ENCODE measurements around the gene ZER1.
A peak's percentile ranks its signal among the peaks of the same experiment; 100 is the strongest.

The ZER1 gene

DNA sequence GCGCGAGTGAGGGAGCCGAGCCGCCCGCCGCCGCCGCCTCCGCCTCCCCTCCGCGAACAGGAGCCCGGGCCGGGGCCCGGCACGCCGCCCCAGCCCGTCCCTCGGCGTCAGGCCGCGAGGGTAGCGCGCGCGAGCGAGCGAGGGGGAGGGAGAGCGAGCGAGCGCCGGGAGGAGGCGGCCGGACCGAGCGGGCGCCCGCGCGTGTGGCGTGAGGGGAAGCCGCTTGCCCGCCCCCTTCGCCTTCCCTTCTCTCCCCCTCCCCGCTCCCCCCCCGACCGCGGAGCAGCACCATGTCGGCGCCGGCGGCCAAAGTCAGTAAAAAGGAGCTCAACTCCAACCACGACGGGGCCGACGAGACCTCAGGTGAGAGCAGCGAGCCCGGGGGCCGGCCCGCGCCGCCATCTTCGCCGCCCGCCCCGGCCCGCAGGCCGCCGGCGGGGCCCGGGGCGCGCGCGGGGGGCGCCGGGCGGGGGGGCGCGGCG lies 82.4 kb downstream of the ZER1 start:
- peak; percentile 59 for DNase-seq

DNA sequence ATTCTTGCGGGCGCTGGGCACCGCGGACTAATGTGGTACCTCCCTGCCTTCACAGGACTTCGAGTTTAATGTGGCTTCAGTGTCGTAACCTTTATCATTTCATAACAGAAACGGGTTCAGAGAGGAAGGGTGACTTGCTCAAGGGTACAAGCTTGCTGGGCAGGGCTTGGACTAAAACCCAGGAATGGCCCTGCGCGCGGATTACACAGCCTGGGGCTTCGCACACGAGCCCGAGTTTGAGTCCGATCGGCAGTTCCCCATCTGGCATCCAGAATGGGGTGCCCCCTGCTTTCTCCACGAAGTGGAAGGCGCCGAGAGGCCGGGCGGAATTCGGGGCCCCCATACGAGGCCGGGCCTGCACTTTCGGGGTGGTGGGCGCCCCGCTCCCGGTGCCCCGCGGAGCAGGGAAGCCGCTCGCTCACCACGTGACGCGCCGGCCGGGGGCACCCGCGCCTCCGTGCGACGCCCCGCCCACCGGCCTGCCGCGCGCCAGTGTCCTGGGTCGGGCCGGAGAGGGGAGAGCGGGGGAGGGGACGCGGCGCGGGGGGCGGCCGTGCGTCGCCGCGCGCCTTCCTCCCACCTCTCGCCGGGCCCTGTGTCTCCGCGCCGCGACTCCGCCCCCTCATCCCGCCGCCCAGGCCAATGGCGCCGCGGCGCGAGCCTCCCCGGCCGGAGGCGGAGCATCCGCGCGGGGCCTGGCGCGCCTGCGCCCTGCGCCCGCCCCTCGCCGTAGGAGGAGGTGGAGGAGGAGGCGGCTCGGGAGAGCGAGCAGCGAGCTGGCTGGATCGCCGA lies 83.0 kb downstream of the ZER1 start, which contains the start of gene SET:
SET (plus strand) TSS at position 722 of the 792 bp plus-strand sequence. CDS start 361 bp downstream, outside the sequence.
- peak; percentile 91 for DNase-seq

DNA sequence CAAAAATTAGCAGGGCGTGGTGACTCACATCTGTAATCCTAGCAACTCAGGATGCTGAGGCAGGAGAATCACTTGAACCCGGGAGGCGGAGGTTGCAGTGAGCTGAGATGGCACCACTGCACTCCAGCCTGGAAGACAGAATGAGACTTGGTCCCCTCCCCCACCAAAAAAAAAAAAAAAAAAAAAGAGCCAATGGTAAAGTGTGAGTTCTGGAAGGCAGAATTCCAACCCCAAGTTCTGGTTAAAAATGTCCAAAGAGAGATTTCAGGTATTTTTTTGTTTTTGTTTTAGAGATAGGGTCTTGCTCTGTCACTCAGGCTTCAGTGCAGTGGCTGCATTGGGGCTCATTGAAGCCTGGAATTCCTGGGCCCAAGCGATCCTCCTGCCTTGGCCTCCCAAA lies 84.3 kb downstream of the ZER1 start:
- DNase-seq = no peak

DNA sequence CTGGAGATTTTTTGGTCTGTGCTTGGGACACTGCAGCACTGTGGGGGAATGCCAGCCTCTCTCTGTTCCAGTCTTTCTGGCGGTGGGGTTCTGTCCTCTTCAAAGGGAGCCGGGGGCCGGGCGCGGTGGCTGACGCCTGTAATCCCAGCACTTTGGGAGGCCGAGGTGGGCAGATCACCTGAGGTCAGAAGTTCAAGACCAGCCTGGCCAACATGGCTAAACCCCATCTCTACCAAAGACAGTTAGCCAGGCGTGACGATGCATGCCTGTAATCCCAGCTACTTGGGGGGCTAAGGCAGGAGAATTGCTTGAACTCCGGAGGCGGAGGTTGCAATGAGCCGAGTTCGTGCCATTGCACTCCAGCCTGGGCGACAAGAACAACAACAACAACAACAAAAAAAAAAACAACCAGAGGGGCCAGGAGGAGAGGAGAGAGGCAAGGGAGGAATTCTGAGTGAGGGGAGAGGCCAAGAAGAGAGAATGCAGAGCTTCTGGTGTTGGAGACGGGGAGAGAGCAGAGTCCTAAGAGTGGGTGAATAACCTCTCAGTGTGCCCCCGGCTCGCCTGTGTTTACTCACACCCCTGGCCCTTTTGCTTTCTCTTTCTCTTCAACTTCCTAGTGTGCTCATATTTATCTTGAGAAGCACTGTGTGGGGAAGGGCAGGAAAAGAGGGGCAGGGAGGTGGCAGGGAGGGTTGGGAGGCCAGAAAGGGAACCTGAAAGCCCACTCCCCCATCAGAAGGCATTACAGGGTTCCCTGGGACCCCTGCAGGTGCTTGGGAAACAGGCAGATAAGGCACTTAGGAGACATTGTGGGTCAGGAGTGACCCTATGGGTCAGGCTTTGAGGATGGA lies 85.9 kb downstream of the ZER1 start:
- no peak for DNase-seq

DNA sequence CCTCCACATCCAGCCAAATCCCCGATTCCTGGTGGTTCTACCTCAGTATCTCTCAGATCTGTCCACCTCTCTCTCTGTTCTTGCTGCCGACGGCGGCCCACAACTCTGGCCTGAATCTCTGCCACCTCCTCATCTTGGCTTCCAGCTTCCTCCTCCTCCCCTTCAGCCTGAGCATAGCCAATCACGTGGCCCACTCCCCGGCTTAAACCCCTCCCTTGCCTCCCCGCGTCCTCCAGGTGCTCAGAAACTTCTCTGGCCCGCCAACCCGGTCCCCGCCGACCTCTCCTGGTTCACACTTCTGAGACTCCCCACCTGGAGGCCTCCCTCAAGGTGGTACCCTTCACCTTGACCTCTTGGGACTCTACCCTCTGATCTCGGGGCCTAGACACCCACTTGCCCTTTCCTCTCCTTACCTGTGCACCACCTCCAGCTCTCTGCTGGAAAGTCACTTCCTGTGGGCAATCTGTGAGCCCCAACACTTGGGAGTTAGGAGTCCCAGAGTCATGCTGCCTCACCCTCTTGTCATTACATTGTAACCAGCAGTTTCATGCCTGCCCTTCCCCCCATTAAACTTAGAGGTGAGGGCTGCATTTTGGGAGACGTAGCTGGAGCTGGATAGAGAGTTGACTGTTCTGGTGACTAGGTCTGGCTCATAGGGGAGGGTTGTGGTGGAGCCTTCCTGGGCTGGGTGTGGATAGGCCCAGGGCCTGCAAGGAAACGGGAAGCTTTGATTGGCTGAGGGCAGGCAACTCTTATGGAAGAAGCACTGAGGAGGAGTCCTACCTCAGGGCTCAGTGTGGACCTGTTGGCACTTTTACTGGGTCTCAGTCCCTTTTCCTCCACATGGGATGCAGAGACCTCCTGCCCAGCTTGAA lies 87.2 kb downstream of the ZER1 start:
- DNase-seq = peak; percentile 65

DNA sequence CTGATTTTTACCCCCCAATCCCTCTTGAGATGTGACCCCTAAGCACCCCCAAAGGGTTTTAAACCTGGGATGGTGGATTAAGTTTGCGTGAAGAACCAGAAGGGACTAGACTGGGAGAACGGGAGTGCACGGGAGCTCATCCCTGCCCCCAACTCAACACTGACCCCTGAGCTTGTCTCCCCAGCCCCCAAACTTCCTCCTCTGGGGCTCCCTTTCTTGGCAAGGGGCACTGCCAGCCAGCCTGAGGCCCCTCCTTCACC lies 87.7 kb downstream of the ZER1 start:
- no peak for DNase-seq

DNA sequence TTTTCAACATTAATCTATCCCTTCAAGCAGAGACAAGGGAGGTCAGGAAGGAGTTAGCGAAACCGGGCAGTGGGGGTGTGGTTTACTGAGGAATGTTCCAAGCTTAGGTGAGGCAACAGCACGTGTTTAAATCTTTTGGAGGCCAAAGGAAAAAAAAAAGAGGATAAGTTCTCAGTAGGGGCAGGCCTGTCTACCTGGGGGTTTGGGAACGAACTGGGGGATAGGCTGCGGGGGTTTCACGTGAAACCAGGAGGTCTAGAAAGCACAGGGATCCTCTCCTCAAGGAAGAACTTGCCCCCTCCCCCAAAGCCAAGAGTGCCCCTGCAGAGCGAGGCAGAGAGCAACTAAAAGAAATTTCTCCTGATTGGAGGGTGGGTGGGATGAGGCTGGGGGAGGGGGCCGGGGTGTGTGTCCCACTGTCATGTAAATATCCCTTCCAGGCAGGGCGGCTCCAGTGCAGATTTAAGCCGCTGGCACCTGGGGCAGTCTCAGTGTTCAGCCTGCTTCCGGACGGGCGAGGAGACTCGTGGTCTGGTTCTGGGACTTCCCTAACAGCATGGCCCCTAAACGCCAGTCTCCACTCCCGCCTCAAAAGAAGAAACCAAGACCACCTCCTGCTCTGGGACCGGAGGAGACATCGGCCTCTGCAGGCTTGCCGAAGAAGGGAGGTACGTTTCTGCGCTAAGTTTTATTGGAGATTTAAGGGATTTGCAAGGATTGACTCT lies 88.2 kb downstream of the ZER1 start:
- DNase-seq = peak; percentile 9

All from COR-L47 (cell line).